PC-3 (cell line): Measurements from ENCODE around the gene PCNX2.
A peak's percentile ranks its signal among the peaks of the same experiment; 100 is the strongest.

Experiments
- CTCF ChIP-seq: fragments of 300-600 bp; sonication (generic); conservative IDR thresholded peaks from 2 replicates; pipeline ENCODE4 v1.5.1; 2017; ENCODE audit warnings: antibody characterized with exemption, low read depth, mild to moderate bottlenecking, low read length
- EZH2phosphoT487 ChIP-seq: fragments of 300-600 bp; sonication (generic); IDR thresholded peaks from 2 replicates; pipeline ENCODE4 v1.6.1; 2018; ENCODE audit warnings: mild to moderate bottlenecking, antibody characterized with exemption, low read length, borderline replicate concordance

- TF ChIP-seq CTCF (peak; percentile 81), EZH2phosphoT487 (no peak)
Observed at GRCh38 chr1:233025157-233025556, 270.4 kb downstream of the PCNX2 start.
